GM18867 (cell line): ENCODE data around the gene KIFC3.
"Not testable (repeated sequence)": the region's sequence is repeated elsewhere in the genome, so short reads cannot be mapped to it uniquely, and the experiment has no call there.

ENCODE experiments used
- ATAC-seq: cut with Tn5 transposase; IDR thresholded peaks from one replicate; pipeline ENCODE4 v1.9.1; 2021; ENCODE audit warnings: mild to moderate bottlenecking, moderate library complexity; ENCODE audit not compliant: unreplicated experiment

The KIFC3 gene

GRCh38 chr16:57725554-57725953, 76.7 kb downstream of the KIFC3 start:
- no peak for ATAC-seq

- no peak for ATAC-seq
Measured at GRCh38 chr16:57725151-57725550, 77.1 kb downstream of the KIFC3 start.

GRCh38 chr16:57724531-57724930, 77.8 kb downstream of the KIFC3 start:
- ATAC-seq: no peak

GRCh38 chr16:57723170-57723569, 79.1 kb downstream of the KIFC3 start:
- no peak for ATAC-seq

GRCh38 chr16:57722651-57723050, 79.6 kb downstream of the KIFC3 start:
- no peak for ATAC-seq

- ATAC-seq: no peak
Measured at GRCh38 chr16:57722210-57722499, 80.1 kb downstream of the KIFC3 start.

GRCh38 chr16:57721356-57722209, 80.7 kb downstream of the KIFC3 start:
- no peak for ATAC-seq

- no peak for ATAC-seq
Measured at GRCh38 chr16:57720142-57720575, 82.1 kb downstream of the KIFC3 start.

GRCh38 chr16:57714047-57714446, 88.2 kb downstream of the KIFC3 start:
- ATAC-seq: no peak

GRCh38 chr16:57713596-57713995, 88.7 kb downstream of the KIFC3 start:
- no peak for ATAC-seq

GRCh38 chr16:57712569-57712968, 89.7 kb downstream of the KIFC3 start:
- not testable (repeated sequence) for ATAC-seq

- no peak for ATAC-seq
Measured at GRCh38 chr16:57711993-57712392, 90.3 kb downstream of the KIFC3 start.

- no peak for ATAC-seq
Measured at GRCh38 chr16:57711346-57711745, 90.9 kb downstream of the KIFC3 start.

- no peak for ATAC-seq
Measured at GRCh38 chr16:57709663-57710062, 92.6 kb downstream of the KIFC3 start.
